Endothelial cell of umbilical vein (primary cell): ENCODE results near the gene DCLK3. TPM values are rescaled to one million over a fixed set of nuclear protein-coding genes. Genes with fewer than 3 reads are reported as not detected.
A peak's percentile ranks its signal among the peaks of the same experiment; 100 is the strongest.

Experiments used
- Bru-seq: library from RNA; stranded (reverse); fragments of 400-500 nt; gene quantifications from one replicate; lab custom pipeline; 2021; lab: Mats Ljungman, UMichigan
- BruChase-seq, 2 experiments: library from RNA; stranded (reverse); fragments of 400-500 nt; gene quantifications; one replicate each; lab custom pipeline; 2021; lab: Mats Ljungman, UMichigan
- BruUV-seq: library from RNA; stranded (reverse); fragments of 400-500 nt; replicated peaks from 2 replicates; lab custom pipeline; 2021; lab: Mats Ljungman, UMichigan
- CTCF ChIA-PET: fragments of 300-600, 350-600 bp; sonication (Branson Sonifier 250); formaldehyde crosslinking; loops from one replicate; lab custom pipeline; 2021; ENCODE audit warnings: antibody characterized with exemption, inconsistent platforms; lab: Charles Lee
- POLR2A ChIA-PET: fragments of 300-600, 350-600 bp; sonication (Branson Sonifier 250); formaldehyde crosslinking; loops from one replicate; lab custom pipeline; 2021; ENCODE audit warnings: antibody characterized with exemption, inconsistent platforms; lab: Charles Lee
- DNase-seq: peaks from one replicate; pipeline ENCODE4 v3.0.0-alpha.2; 2011; ENCODE audit warnings: low read depth, low spot score
- FAIRE-seq: peaks from 2 replicates; lab custom pipeline; 2011; peaks lifted over from hg19 to GRCh38; lab: Jason Lieb, UNC
- H2AFZ ChIP-seq: 2 replicates; pipeline ENCODE4 v1.6.0; 2012; ENCODE audit warnings: low read depth, low read length, control low read depth, inconsistent platforms
- H3K27ac ChIP-seq: 2 replicates; pipeline ENCODE4 v1.5.1; 2011; ENCODE audit warnings: low read depth, mild to moderate bottlenecking, control low read depth, low read length, moderate library complexity; ENCODE audit not compliant: insufficient read depth
- H3K27me3 ChIP-seq, 2 experiments: 2 replicates each; pipeline versions ENCODE4 v1.6.0 to v1.6.1; 2011; ENCODE audit warnings: low read length in 2 of 2, mixed read lengths in 1 of 2; ENCODE audit not compliant: control insufficient read depth in 2 of 2, insufficient read depth in 2 of 2
- H3K36me3 ChIP-seq, 2 experiments: 2 replicates in 1 of 2; 3 replicates in 1 of 2; pipeline ENCODE4 v1.5.1; 2011; ENCODE audit warnings: low read length in 2 of 2, mild to moderate bottlenecking in 1 of 2, moderate library complexity in 1 of 2; ENCODE audit not compliant: control insufficient read depth in 2 of 2, insufficient read depth in 2 of 2; ENCODE audit errors: extremely low read depth in 1 of 2
- H3K4me1 ChIP-seq: 3 replicates; pipeline ENCODE4 v1.5.1; 2011; ENCODE audit warnings: mild to moderate bottlenecking, low read length; ENCODE audit not compliant: control insufficient read depth, insufficient read depth; ENCODE audit errors: extremely low read depth
- H3K4me2 ChIP-seq: 2 replicates; pipeline ENCODE4 v1.6.1; 2011; ENCODE audit warnings: low read length, control low read depth, mixed read lengths; ENCODE audit not compliant: insufficient read depth
- H3K4me3 ChIP-seq, 3 experiments: fragments of 200-600 bp in 1 of 3; sonication (generic), shearing (Covaris generic) in 1 of 3; replicated peaks in 1 of 3; 2 replicates each; pipeline ENCODE4 v1.5.1; 2011 to 2016; ENCODE audit warnings: control low read depth in 3 of 3, low read length in 3 of 3, mild to moderate bottlenecking in 2 of 3, inconsistent platforms in 1 of 3, low read depth in 1 of 3, moderate library complexity in 1 of 3; ENCODE audit not compliant: insufficient read depth in 1 of 3
- H3K79me2 ChIP-seq: 2 replicates; pipeline ENCODE4 v1.6.0; 2012; ENCODE audit warnings: low read length, inconsistent platforms; ENCODE audit not compliant: control insufficient read depth, insufficient read depth
- H3K9ac ChIP-seq: replicated peaks from 2 replicates; pipeline ENCODE3; 2011; ENCODE audit warnings: low read length, control low read depth; ENCODE audit not compliant: insufficient read depth; ENCODE audit errors: extremely low read depth
- H3K9me1 ChIP-seq: replicated peaks from 3 replicates; pipeline ENCODE4 v1.6.0; 2011; ENCODE audit warnings: mild to moderate bottlenecking, low read length; ENCODE audit not compliant: control insufficient read depth, insufficient read depth; ENCODE audit errors: extremely low read depth
- H3K9me3 ChIP-seq: replicated peaks from 2 replicates; pipeline ENCODE4 v1.5.1; 2012; ENCODE audit warnings: low read length, inconsistent platforms; ENCODE audit not compliant: control insufficient read depth, insufficient read depth
- H4K20me1 ChIP-seq: replicated peaks from 2 replicates; pipeline ENCODE3; 2011; ENCODE audit warnings: mild to moderate bottlenecking, low read length; ENCODE audit not compliant: control insufficient read depth, insufficient read depth; ENCODE audit errors: extremely low read depth
- CTCF ChIP-seq, 2 donors: IDR thresholded peaks; 1 replicate in 1 of 2; 2 replicates in 1 of 2; pipeline ENCODE4 v1.5.1; 2011; ENCODE audit warnings: low read length in 2 of 2, mild to moderate bottlenecking in 2 of 2, moderate library complexity in 2 of 2, control low read depth in 1 of 2, inconsistent platforms in 1 of 2, low read depth in 1 of 2; ENCODE audit not compliant: insufficient read depth in 1 of 2; ENCODE audit errors: extremely low read depth in 1 of 2
- EZH2 ChIP-seq: IDR thresholded peaks from 2 replicates; pipeline ENCODE4 v1.6.1; 2012; ENCODE audit warnings: borderline replicate concordance, low read depth, mild to moderate bottlenecking, moderate library complexity, low read length, inconsistent platforms; ENCODE audit not compliant: severe bottlenecking
- FOS ChIP-seq: IDR thresholded peaks from 2 replicates; pipeline ENCODE4 v1.6.1; 2011; ENCODE audit warnings: mild to moderate bottlenecking, low read length, moderate library complexity, borderline replicate concordance; ENCODE audit not compliant: insufficient read depth
- GATA2 ChIP-seq: IDR thresholded peaks from 2 replicates; pipeline ENCODE4 v1.7.0; 2011; ENCODE audit warnings: low read depth, mild to moderate bottlenecking, moderate library complexity, mixed read lengths, low read length; ENCODE audit not compliant: insufficient read length, insufficient read depth
- JUN ChIP-seq: IDR thresholded peaks from 2 replicates; pipeline ENCODE4 v1.6.1; 2011; ENCODE audit warnings: borderline replicate concordance, low read depth; ENCODE audit not compliant: insufficient read length, insufficient read depth
- MAX ChIP-seq: IDR thresholded peaks from 2 replicates; pipeline ENCODE4 v1.6.1; 2011; ENCODE audit not compliant: insufficient read depth, insufficient read length
- MYC ChIP-seq: IDR thresholded peaks from one replicate; pipeline ENCODE4 v1.6.1; 2011; ENCODE audit warnings: mild to moderate bottlenecking, low read depth, low read length
- POLR2A ChIP-seq: IDR thresholded peaks from 2 replicates; pipeline ENCODE4 v1.6.1; 2012; ENCODE audit warnings: low read depth, mild to moderate bottlenecking, control low read depth, low read length
- POLR2AphosphoS5 ChIP-seq: IDR thresholded peaks from 2 replicates; pipeline ENCODE4 v1.6.1; 2012; ENCODE audit warnings: low read depth, mild to moderate bottlenecking, control low read depth, low read length, moderate library complexity; ENCODE audit not compliant: insufficient read depth
- dilution Hi-C: fragments of 300-500 bp; cut with MboI; formaldehyde crosslinking; loops from one replicate; pipeline ENCODE4 v1.15.0; 2019; ENCODE audit warnings: low sequenced_read_pairs; ENCODE audit not compliant: extremely low pct_ligation_motif_present
- intact Hi-C: fragments of 100-400 bp; cut with micrococcal nuclease; formaldehyde crosslinking; loops from one replicate; pipeline ENCODE4 v1.10.0; 2022
- long read RNA-seq: library from polyadenylated mRNA; stranded (forward); transcript quantifications from one replicate; pipeline ENCODE4 v2.0.0, GENCODE V29; 2021
- polyA minus RNA-seq, 3 experiments: library from RNA; depleted of rRNA, polyadenylated mRNA; stranded (reverse); fragments of >200 nt; gene quantifications; 1 replicate in 1 of 3; 2 replicates in 2 of 3; pipeline ENCODE4 v1.2.3, GENCODE V29; 2011
- polyA plus RNA-seq, 4 experiments: library from polyadenylated mRNA; depleted of rRNA in 3 of 4; stranded (reverse) in 3 of 4; unstranded in 1 of 4; fragments of >200 nt; gene quantifications; 2 replicates each; pipeline versions ENCODE4 v1.2.1 to v1.2.3, GENCODE V29; 2011 to 2012; ENCODE audit warnings: missing spikeins in 1 of 4
- total RNA-seq: library from RNA; stranded (reverse); gene quantifications from 2 replicates; pipeline ENCODE4 v1.2.3, GENCODE V29; 2021

DCLK3 gene
- not detected in 2 replicates for total RNA-seq
- polyA plus RNA-seq, result not detected in 2 replicates
- not detected in 2 replicates for polyA plus RNA-seq (2011; cell fraction: cytosol; rRNA removed)
- polyA plus RNA-seq (2011; cell fraction: nucleus; rRNA removed), result not detected in 2 replicates
- polyA plus RNA-seq (2012), result not detected in 2 replicates
- not detected in 2 replicates for polyA minus RNA-seq
- not detected for polyA minus RNA-seq (2011; cell fraction: cytosol; rRNA and poly(A)+ RNA removed)
- polyA minus RNA-seq (2011; cell fraction: nucleus; rRNA and poly(A)+ RNA removed), result not detected in 2 replicates
- Bru-seq, nascent RNA, result not detected
- not detected for BruChase-seq, experiment 1, labeled RNA remaining after a 6-hour chase
- BruChase-seq, experiment 2, labeled RNA remaining after a 2-hour chase, result percentile 2 among the genes with signal in this experiment
- long read RNA-seq, result 0 reads

- TF ChIP-seq MAX (no peak), JUN (no peak), EZH2 (peak; percentile 76)
- POLR2A ChIA-PET, result no interaction called here
Observed at GRCh38 chr3:36763850-36764703, at the start of gene DCLK3. Gene DCLK3 (minus strand): TSS chr3:36764553. CDS start chr3:36764263, 290 bp downstream.

GRCh38 chr3:36813305-36813704 is 49.0 kb upstream of the DCLK3 start:
- no peak overlapping the region for H3K27ac ChIP-seq
- H3K4me2 ChIP-seq, result no peak overlapping the region
- no peaks in the 10 kb centered on the region for H3K9me3 ChIP-seq
- no peaks in the 10 kb centered on the region for H3K9me1 ChIP-seq
- ChIA-PET CTCF (no interaction called here), POLR2A (no interaction called here)
- intact Hi-C loops (no loop called here), dilution Hi-C loops (no loop called here)
- H4K20me1 ChIP-seq, result no peaks in the 10 kb centered on the region
- H3K4me1 ChIP-seq, result no peaks in the 10 kb centered on the region
- H3K79me2 ChIP-seq, result no peaks in the 10 kb centered on the region
- H3K36me3 ChIP-seq, result no peaks in the 10 kb centered on the region
- H3K9ac ChIP-seq, result no peak overlapping the region
- H3K4me3 ChIP-seq, result no peak overlapping the region
- no peak for TF ChIP-seq MYC
- TF ChIP-seq POLR2AphosphoS5, result no peak
- no peak for TF ChIP-seq POLR2A
- TF ChIP-seq MAX, result no peak
- no peak for TF ChIP-seq CTCF (IDR thresholded peaks at IDR 0.05; ENCODE audit: extremely low read depth in 1 of 2, insufficient read depth in 1 of 2, low read depth in 1 of 2, low read length in 2 of 2)
- no peak for TF ChIP-seq GATA2
- no peak for TF ChIP-seq EZH2
- TF ChIP-seq JUN, result no peak
- no peak for TF ChIP-seq FOS
- BruUV-seq, result no TSS peak
- FAIRE-seq (no peak), DNase-seq (no peak)
- no peak overlapping the region for H2AFZ ChIP-seq
- no peaks in the 10 kb centered on the region for H3K27me3 ChIP-seq

More at GRCh38 chr3:36763850-36764703, at the start of gene DCLK3:
- no peak within 1 kb of the TSS for H3K27ac ChIP-seq
- intact Hi-C loops, result no loop called here
- BruUV-seq, result no TSS peak
- CTCF ChIA-PET, result no interaction called here
- H3K79me2 ChIP-seq, result no peaks in the 10 kb centered on the region
- no peak within 1 kb of the TSS for H2AFZ ChIP-seq
- H3K27me3 ChIP-seq, result peaks cover 22 to 33% of the 10 kb centered on the region in 2 experiments
- no peaks in the 10 kb centered on the region for H3K4me1 ChIP-seq
- H3K9ac ChIP-seq, result no peak within 1 kb of the TSS
- no peaks in the 10 kb centered on the region for H3K9me1 ChIP-seq
- DNase-seq, result no peak
- H3K9me3 ChIP-seq, result no peaks in the 10 kb centered on the region
- H4K20me1 ChIP-seq, result no peaks in the 10 kb centered on the region
- dilution Hi-C loops, result no loop called here
- H3K36me3 ChIP-seq, result no peaks in the 10 kb centered on the region
- no peak within 1 kb of the TSS for H3K4me2 ChIP-seq
- no peak within 1 kb of the TSS for H3K4me3 ChIP-seq
- no peak for FAIRE-seq
